ENCODE data around the gene TMEM81.

DNA sequence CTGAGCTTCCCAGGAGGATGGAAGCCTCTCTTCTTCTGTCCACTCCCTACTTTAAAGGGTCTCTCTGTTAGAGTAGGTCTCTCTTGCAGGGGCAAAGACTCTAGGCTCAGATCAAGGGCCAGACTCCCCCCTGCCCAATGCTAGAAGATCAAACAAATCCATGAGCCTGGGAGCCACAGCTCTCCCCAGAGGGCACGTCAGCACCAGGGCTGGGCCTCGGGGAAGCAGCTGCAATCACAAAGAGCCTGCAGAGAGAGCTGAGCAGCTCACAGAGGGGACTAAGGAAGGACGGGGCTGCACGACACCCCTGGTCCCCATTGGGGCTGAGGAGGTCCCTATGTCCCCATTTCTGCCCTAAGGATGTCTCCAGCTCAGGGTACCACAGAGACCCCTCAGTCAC is 37.4 kb downstream of the TMEM81 start:
- no peak for TF ChIP-seq FOXA1 (IDR thresholded peaks at IDR 0.05)
- no peak for TF ChIP-seq CTBP1 (IDR thresholded peaks at IDR 0.05; ENCODE audit: borderline replicate concordance)
- no peak for TF ChIP-seq HDGF (IDR thresholded peaks at IDR 0.05; ENCODE audit: borderline replicate concordance)
- no peak for TF ChIP-seq FOXK2 (IDR thresholded peaks at IDR 0.05)

All from HEK293T (cell line).